HEK293 (cell line): ENCODE results near the gene SNX21.
A peak's percentile ranks its signal among the peaks of the same experiment; 100 is the strongest.

ENCODE experiments used
- GLIS2 ChIP-seq: fragments of 450-650 bp; formaldehyde crosslinking; IDR thresholded peaks from 2 replicates; pipeline ENCODE4 v1.5.1; 2016; ENCODE audit warnings: missing biosample characterization, missing genetic modification characterization
- MZF1 ChIP-seq: fragments of 450-650 bp; formaldehyde crosslinking; IDR thresholded peaks from 2 replicates; pipeline ENCODE4 v1.5.1; 2017; ENCODE audit warnings: missing biosample characterization, missing genetic modification characterization, borderline replicate concordance
- SALL2 ChIP-seq: fragments of 450-650 bp; formaldehyde crosslinking; IDR thresholded peaks from 2 replicates; pipeline ENCODE4 v1.5.0; 2017; ENCODE audit warnings: missing biosample characterization, mild to moderate bottlenecking, missing genetic modification characterization, borderline replicate concordance
- SCRT2 ChIP-seq: fragments of 450-650 bp; formaldehyde crosslinking; IDR thresholded peaks from 2 replicates; pipeline ENCODE4 v1.5.1; 2016; ENCODE audit warnings: missing biosample characterization, missing genetic modification characterization
- ZFP37 ChIP-seq: fragments of 450-650 bp; formaldehyde crosslinking; IDR thresholded peaks from 2 replicates; pipeline ENCODE4 v1.5.1; 2016; ENCODE audit warnings: missing biosample characterization, missing genetic modification characterization
- ZNF10 ChIP-seq: fragments of 450-650 bp; formaldehyde crosslinking; IDR thresholded peaks from 2 replicates; pipeline ENCODE4 v1.5.1; 2017; ENCODE audit warnings: missing biosample characterization, missing genetic modification characterization
- ZNF239 ChIP-seq: fragments of 450-650 bp; formaldehyde crosslinking; IDR thresholded peaks from 2 replicates; pipeline ENCODE4 v1.5.1; 2016; ENCODE audit warnings: missing biosample characterization, missing genetic modification characterization
- ZNF248 ChIP-seq: fragments of 450-650 bp; formaldehyde crosslinking; IDR thresholded peaks from 2 replicates; pipeline ENCODE4 v1.5.1; 2017; ENCODE audit warnings: missing biosample characterization, missing genetic modification characterization
- ZNF654 ChIP-seq: fragments of 450-650 bp; formaldehyde crosslinking; IDR thresholded peaks from 2 replicates; pipeline ENCODE4 v1.5.1; 2016; ENCODE audit warnings: low read depth, missing biosample characterization, missing genetic modification characterization
- ZNF830 ChIP-seq: fragments of 450-650 bp; IDR thresholded peaks from 2 replicates; pipeline ENCODE4 v1.5.0; 2018; ENCODE audit warnings: missing biosample characterization, missing genetic modification characterization, low read depth, mild to moderate bottlenecking, moderate library complexity
- ZNF837 ChIP-seq: fragments of 450-650 bp; formaldehyde crosslinking; IDR thresholded peaks from 2 replicates; pipeline ENCODE4 v1.5.1; 2016; ENCODE audit warnings: missing biosample characterization, missing genetic modification characterization
- ZXDB ChIP-seq: fragments of 450-650 bp; formaldehyde crosslinking; IDR thresholded peaks from 2 replicates; pipeline ENCODE4 v1.5.1; 2016; ENCODE audit warnings: missing biosample characterization, missing genetic modification characterization
- TF ChIP-seq, protein P1 (sequence below): IDR thresholded peaks from 2 replicates; pipeline ENCODE4 v1.6.1; 2011; ENCODE audit warnings: mild to moderate bottlenecking, low read depth, low read length, borderline replicate concordance
- TF ChIP-seq, protein P2 (sequence below): fragments of 450-650 bp; formaldehyde crosslinking; conservative IDR thresholded peaks from 2 replicates; pipeline ENCODE4 v1.5.1; 2016; ENCODE audit warnings: low read depth, missing biosample characterization, missing genetic modification characterization
- TF ChIP-seq, protein P3 (sequence below): fragments of 450-650 bp; formaldehyde crosslinking; IDR thresholded peaks from 2 replicates; pipeline ENCODE4 v1.5.1; 2016; ENCODE audit warnings: missing biosample characterization, missing genetic modification characterization, low read depth
- TF ChIP-seq, protein P4 (sequence below): fragments of 450-650 bp; formaldehyde crosslinking; IDR thresholded peaks from 2 replicates; pipeline ENCODE4 v1.5.1; 2016; ENCODE audit warnings: missing biosample characterization, missing genetic modification characterization
- TF ChIP-seq, protein P5 (sequence below): fragments of 450-650 bp; formaldehyde crosslinking; IDR thresholded peaks from 2 replicates; pipeline ENCODE4 v1.5.1; 2016; ENCODE audit warnings: missing biosample characterization, missing genetic modification characterization
- TF ChIP-seq, protein P6 (sequence below): fragments of 450-650 bp; formaldehyde crosslinking; IDR thresholded peaks from 2 replicates; pipeline ENCODE4 v1.5.1; 2016; ENCODE audit warnings: missing biosample characterization, missing genetic modification characterization
- TF ChIP-seq, protein P7 (sequence below): fragments of 450-650 bp; formaldehyde crosslinking; IDR thresholded peaks from 2 replicates; pipeline ENCODE4 v1.5.1; 2016; ENCODE audit warnings: missing biosample characterization, missing genetic modification characterization
- TF ChIP-seq, protein P8 (sequence below): fragments of 450-650 bp; formaldehyde crosslinking; conservative IDR thresholded peaks from 2 replicates; pipeline ENCODE4 v1.5.1; 2016; ENCODE audit warnings: low read depth, missing biosample characterization, missing genetic modification characterization

The SNX21 gene

DNA sequence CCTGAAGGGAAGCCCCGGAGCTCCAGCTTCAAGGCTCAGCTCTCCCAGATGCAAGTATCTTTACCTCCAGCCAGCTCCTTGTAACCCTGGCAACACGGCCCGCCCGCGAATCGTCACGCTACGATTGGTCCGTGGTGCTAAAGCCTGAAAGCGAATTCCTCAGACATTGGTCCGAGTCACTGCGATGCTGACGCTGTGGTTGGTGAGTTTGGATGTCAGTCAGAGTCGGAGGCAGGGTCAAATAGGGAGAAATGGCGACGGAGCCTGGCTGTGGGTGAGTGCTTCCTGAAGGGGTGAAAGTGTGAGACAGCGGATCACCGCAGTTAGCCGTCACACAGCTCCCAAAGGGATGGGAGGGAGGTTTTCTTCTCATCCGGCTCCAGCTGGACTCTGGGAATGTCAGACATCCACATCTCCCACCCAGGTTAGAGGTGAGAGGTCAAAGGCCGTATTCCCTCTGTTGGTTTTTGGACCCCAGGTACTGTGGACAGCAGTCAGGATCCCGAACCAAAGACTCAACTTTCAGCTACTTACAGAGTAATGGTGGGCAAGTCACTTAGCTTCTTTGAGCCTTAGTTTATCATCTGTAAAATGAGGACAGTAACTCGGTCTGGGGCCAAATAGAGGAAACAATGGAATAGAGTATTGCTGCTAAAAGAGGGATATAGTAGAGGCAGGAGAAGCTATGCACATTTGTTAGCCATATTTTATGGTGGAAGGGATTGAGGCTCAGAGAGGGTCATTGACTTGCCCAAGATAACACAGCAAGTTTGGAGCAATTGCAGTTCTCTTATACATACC lies 47.6 kb downstream of the SNX21 start, which contains the start of gene ZSWIM1 (continued):
- TF ChIP-seq, protein P1, sequence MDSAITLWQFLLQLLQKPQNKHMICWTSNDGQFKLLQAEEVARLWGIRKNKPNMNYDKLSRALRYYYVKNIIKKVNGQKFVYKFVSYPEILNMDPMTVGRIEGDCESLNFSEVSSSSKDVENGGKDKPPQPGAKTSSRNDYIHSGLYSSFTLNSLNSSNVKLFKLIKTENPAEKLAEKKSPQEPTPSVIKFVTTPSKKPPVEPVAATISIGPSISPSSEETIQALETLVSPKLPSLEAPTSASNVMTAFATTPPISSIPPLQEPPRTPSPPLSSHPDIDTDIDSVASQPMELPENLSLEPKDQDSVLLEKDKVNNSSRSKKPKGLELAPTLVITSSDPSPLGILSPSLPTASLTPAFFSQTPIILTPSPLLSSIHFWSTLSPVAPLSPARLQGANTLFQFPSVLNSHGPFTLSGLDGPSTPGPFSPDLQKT: no peak
- TF ChIP-seq SALL2 (tag by site-specific recombination) (no peak), ZNF10 (tag by site-specific recombination) (no peak), ZNF248 (tag by site-specific recombination) (no peak), MZF1 (tag by site-specific recombination) (no peak), ZXDB (peak; percentile 67; the same call in 1 of the 2 replicates), ZFP37 (no peak), SCRT2 (no peak), ZNF837 (tag by site-specific recombination) (no peak), ZNF239 (tag by site-specific recombination) (no peak), ZNF654 (tag by site-specific recombination) (no peak), GLIS2 (tag by site-specific recombination) (no peak), ZNF830 (tag by site-specific recombination) (no peak)
- TF ChIP-seq, protein P2, sequence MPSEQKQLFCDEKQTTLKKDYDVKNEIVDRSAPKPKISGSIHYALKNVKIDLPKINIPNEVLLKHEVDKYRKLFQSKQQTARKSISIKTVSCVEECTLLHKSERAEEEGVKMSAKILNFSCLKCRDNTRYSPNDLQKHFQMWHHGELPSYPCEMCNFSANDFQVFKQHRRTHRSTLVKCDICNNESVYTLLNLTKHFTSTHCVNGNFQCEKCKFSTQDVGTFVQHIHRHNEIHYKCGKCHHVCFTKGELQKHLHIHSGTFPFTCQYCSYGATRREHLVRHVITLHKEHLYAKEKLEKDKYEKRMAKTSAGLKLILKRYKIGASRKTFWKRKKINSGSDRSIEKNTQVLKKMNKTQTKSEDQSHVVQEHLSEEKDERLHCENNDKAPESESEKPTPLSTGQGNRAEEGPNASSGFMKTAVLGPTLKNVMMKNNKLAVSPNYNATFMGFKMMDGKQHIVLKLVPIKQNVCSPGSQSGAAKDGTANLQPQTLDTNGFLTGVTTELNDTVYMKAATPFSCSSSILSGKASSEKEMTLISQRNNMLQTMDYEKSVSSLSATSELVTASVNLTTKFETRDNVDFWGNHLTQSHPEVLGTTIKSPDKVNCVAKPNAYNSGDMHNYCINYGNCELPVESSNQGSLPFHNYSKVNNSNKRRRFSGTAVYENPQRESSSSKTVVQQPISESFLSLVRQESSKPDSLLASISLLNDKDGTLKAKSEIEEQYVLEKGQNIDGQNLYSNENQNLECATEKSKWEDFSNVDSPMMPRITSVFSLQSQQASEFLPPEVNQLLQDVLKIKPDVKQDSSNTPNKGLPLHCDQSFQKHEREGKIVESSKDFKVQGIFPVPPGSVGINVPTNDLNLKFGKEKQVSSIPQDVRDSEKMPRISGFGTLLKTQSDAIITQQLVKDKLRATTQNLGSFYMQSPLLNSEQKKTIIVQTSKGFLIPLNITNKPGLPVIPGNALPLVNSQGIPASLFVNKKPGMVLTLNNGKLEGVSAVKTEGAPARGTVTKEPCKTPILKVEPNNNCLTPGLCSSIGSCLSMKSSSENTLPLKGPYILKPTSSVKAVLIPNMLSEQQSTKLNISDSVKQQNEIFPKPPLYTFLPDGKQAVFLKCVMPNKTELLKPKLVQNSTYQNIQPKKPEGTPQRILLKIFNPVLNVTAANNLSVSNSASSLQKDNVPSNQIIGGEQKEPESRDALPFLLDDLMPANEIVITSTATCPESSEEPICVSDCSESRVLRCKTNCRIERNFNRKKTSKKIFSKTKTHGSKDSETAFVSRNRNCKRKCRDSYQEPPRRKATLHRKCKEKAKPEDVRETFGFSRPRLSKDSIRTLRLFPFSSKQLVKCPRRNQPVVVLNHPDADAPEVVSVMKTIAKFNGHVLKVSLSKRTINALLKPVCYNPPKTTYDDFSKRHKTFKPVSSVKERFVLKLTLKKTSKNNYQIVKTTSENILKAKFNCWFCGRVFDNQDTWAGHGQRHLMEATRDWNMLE (tag by site-specific recombination): no peak
- TF ChIP-seq, protein P3, sequence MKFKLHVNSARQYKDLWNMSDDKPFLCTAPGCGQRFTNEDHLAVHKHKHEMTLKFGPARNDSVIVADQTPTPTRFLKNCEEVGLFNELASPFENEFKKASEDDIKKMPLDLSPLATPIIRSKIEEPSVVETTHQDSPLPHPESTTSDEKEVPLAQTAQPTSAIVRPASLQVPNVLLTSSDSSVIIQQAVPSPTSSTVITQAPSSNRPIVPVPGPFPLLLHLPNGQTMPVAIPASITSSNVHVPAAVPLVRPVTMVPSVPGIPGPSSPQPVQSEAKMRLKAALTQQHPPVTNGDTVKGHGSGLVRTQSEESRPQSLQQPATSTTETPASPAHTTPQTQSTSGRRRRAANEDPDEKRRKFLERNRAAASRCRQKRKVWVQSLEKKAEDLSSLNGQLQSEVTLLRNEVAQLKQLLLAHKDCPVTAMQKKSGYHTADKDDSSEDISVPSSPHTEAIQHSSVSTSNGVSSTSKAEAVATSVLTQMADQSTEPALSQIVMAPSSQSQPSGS (tag by site-specific recombination): no peak
- TF ChIP-seq, protein P4, sequence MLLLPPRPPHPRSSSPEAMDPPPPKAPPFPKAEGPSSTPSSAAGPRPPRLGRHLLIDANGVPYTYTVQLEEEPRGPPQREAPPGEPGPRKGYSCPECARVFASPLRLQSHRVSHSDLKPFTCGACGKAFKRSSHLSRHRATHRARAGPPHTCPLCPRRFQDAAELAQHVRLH (tag by site-specific recombination): no peak
- TF ChIP-seq, protein P5, sequence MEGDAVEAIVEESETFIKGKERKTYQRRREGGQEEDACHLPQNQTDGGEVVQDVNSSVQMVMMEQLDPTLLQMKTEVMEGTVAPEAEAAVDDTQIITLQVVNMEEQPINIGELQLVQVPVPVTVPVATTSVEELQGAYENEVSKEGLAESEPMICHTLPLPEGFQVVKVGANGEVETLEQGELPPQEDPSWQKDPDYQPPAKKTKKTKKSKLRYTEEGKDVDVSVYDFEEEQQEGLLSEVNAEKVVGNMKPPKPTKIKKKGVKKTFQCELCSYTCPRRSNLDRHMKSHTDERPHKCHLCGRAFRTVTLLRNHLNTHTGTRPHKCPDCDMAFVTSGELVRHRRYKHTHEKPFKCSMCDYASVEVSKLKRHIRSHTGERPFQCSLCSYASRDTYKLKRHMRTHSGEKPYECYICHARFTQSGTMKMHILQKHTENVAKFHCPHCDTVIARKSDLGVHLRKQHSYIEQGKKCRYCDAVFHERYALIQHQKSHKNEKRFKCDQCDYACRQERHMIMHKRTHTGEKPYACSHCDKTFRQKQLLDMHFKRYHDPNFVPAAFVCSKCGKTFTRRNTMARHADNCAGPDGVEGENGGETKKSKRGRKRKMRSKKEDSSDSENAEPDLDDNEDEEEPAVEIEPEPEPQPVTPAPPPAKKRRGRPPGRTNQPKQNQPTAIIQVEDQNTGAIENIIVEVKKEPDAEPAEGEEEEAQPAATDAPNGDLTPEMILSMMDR (tag by site-specific recombination): no peak
- TF ChIP-seq, protein P6, sequence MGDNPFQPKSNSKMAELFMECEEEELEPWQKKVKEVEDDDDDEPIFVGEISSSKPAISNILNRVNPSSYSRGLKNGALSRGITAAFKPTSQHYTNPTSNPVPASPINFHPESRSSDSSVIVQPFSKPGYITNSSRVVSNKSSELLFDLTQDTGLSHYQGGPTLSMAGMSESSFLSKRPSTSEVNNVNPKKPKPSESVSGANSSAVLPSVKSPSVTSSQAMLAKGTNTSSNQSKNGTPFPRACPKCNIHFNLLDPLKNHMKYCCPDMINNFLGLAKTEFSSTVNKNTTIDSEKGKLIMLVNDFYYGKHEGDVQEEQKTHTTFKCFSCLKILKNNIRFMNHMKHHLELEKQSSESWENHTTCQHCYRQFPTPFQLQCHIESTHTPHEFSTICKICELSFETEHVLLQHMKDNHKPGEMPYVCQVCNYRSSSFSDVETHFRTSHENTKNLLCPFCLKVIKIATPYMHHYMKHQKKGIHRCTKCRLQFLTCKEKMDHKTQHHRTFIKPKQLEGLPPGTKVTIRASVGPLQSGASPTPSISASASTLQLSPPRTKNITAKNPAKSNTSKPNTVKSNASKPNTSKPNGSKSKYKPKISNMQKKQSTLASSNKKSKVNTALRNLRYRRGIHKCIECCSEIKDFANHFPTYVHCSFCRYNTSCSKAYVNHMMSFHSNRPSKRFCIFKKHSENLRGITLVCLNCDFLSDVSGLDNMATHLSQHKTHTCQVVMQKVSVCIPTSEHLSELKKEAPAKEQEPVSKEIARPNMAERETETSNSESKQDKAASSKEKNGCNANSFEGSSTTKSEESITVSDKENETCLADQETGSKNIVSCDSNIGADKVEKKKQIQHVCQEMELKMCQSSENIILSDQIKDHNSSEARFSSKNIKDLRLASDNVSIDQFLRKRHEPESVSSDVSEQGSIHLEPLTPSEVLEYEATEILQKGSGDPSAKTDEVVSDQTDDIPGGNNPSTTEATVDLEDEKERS (tag by site-specific recombination): no peak
- TF ChIP-seq, protein P7, sequence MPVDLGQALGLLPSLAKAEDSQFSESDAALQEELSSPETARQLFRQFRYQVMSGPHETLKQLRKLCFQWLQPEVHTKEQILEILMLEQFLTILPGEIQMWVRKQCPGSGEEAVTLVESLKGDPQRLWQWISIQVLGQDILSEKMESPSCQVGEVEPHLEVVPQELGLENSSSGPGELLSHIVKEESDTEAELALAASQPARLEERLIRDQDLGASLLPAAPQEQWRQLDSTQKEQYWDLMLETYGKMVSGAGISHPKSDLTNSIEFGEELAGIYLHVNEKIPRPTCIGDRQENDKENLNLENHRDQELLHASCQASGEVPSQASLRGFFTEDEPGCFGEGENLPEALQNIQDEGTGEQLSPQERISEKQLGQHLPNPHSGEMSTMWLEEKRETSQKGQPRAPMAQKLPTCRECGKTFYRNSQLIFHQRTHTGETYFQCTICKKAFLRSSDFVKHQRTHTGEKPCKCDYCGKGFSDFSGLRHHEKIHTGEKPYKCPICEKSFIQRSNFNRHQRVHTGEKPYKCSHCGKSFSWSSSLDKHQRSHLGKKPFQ (tag by site-specific recombination): peak; percentile 20; the same call in 1 of the 2 replicates
- TF ChIP-seq, protein P8, sequence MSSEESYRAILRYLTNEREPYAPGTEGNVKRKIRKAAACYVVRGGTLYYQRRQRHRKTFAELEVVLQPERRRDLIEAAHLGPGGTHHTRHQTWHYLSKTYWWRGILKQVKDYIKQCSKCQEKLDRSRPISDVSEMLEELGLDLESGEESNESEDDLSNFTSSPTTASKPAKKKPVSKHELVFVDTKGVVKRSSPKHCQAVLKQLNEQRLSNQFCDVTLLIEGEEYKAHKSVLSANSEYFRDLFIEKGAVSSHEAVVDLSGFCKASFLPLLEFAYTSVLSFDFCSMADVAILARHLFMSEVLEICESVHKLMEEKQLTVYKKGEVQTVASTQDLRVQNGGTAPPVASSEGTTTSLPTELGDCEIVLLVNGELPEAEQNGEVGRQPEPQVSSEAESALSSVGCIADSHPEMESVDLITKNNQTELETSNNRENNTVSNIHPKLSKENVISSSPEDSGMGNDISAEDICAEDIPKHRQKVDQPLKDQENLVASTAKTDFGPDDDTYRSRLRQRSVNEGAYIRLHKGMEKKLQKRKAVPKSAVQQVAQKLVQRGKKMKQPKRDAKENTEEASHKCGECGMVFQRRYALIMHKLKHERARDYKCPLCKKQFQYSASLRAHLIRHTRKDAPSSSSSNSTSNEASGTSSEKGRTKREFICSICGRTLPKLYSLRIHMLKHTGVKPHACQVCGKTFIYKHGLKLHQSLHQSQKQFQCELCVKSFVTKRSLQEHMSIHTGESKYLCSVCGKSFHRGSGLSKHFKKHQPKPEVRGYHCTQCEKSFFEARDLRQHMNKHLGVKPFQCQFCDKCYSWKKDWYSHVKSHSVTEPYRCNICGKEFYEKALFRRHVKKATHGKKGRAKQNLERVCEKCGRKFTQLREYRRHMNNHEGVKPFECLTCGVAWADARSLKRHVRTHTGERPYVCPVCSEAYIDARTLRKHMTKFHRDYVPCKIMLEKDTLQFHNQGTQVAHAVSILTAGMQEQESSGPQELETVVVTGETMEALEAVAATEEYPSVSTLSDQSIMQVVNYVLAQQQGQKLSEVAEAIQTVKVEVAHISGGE: no peak
